SK-N-SH (cell line): ENCODE results near the gene ELANE. TPM values are rescaled to one million over a fixed set of nuclear protein-coding genes. Genes with fewer than 3 reads are reported as not detected.

Source experiments
- CTCF ChIA-PET: fragments of 300-600, 350-600 bp; formaldehyde crosslinking; extraction: SDS; loops from one replicate; lab custom pipeline; 2021; lab: Yijun Ruan, JAX
- POLR2A ChIA-PET: fragments of 350-600 bp; sonication (Branson Sonifier 250); formaldehyde crosslinking; extraction: SDS; loops from one replicate; lab custom pipeline; 2020; ENCODE audit warnings: antibody characterized with exemption, inconsistent platforms; lab: Yijun Ruan, JAX
- DNase-seq: peaks from one replicate; pipeline ENCODE4 v3.0.0; 2012
- H2AFZ ChIP-seq: fragments of 200-600 bp; sonication (generic); 2 replicates; pipeline ENCODE4 v1.8.1; 2016; ENCODE audit warnings: antibody characterized with exemption, mild to moderate bottlenecking, low read depth
- H3F3A ChIP-seq: fragments of 200-600 bp; sonication (generic); replicated peaks from 2 replicates; pipeline ENCODE3; 2016; ENCODE audit warnings: antibody characterized with exemption, mild to moderate bottlenecking; ENCODE audit not compliant: insufficient read depth
- H3K27ac ChIP-seq, 2 experiments: fragments of 200-500 bp in 1 of 2; fragments of 200-600 bp in 1 of 2; sonication (Bioruptor generic) in 1 of 2; sonication (generic), shearing (Covaris generic) in 1 of 2; 2 replicates each; pipeline versions ENCODE4 v1.5.1 to v1.6.1; 2014 to 2016; ENCODE audit warnings: low read depth in 2 of 2, inconsistent platforms in 1 of 2, low read length in 1 of 2, mild to moderate bottlenecking in 1 of 2, mixed read lengths in 1 of 2
- H3K27me3 ChIP-seq: fragments of 200-600 bp; sonication (generic), shearing (Covaris generic); 2 replicates; pipeline ENCODE4 v1.6.1; 2016; ENCODE audit warnings: mixed run types; ENCODE audit not compliant: insufficient read depth
- H3K36me3 ChIP-seq, 2 experiments: fragments of 200-500 bp in 1 of 2; fragments of 200-600 bp in 1 of 2; sonication (Bioruptor generic) in 1 of 2; sonication (generic) in 1 of 2; replicated peaks in 1 of 2; 2 replicates each; pipeline versions ENCODE3 to v1.5.1; 2014 to 2016; ENCODE audit warnings: low read length in 1 of 2, mild to moderate bottlenecking in 1 of 2; ENCODE audit not compliant: insufficient read depth in 2 of 2, control insufficient read depth in 1 of 2
- H3K4me1 ChIP-seq, 2 experiments: fragments of 200-500 bp in 1 of 2; fragments of 200-600 bp in 1 of 2; sonication (Bioruptor generic) in 1 of 2; sonication (generic), shearing (Covaris generic) in 1 of 2; 2 replicates each; pipeline versions ENCODE4 v1.5.1 to v1.6.1; 2014 to 2016; ENCODE audit warnings: low read depth in 1 of 2, low read length in 1 of 2, mixed run types in 1 of 2; ENCODE audit not compliant: insufficient read depth in 2 of 2, control insufficient read depth in 1 of 2
- H3K4me2 ChIP-seq: fragments of 200-600 bp; sonication (generic), shearing (Covaris generic); 2 replicates; pipeline ENCODE4 v1.6.1; 2017; ENCODE audit warnings: mixed run types
- H3K4me3 ChIP-seq, 2 experiments: fragments of 200-500 bp in 1 of 2; fragments of 200-600 bp in 1 of 2; sonication (Bioruptor generic) in 1 of 2; sonication (generic), shearing (Covaris generic) in 1 of 2; 2 replicates each; pipeline versions ENCODE4 v1.5.1 to v1.8.1; 2014 to 2016; ENCODE audit warnings: low read depth in 2 of 2, inconsistent platforms in 1 of 2, low read length in 1 of 2, mild to moderate bottlenecking in 1 of 2, mixed read lengths in 1 of 2, moderate library complexity in 1 of 2
- H3K79me2 ChIP-seq: fragments of 200-600 bp; sonication (generic); 2 replicates; pipeline ENCODE4 v1.8.1; 2017; ENCODE audit warnings: mild to moderate bottlenecking; ENCODE audit not compliant: insufficient read depth
- H3K9ac ChIP-seq: fragments of 200-600 bp; sonication (generic); 2 replicates; pipeline ENCODE4 v1.6.1; 2017; ENCODE audit warnings: mixed run types
- H3K9me2 ChIP-seq: fragments of 200-600 bp; sonication (generic); 2 replicates; pipeline ENCODE4 v1.6.1; 2017; ENCODE audit warnings: mixed run types
- H3K9me3 ChIP-seq: fragments of 200-600 bp; sonication (generic); 2 replicates; pipeline ENCODE4 v1.6.1; 2017; ENCODE audit warnings: mixed run types, mild to moderate bottlenecking, moderate library complexity
- H4K20me1 ChIP-seq: fragments of 200-600 bp; sonication (generic); 2 replicates; pipeline ENCODE4 v1.6.1; 2017; ENCODE audit warnings: mild to moderate bottlenecking, mixed run types; ENCODE audit not compliant: insufficient read depth
- CTCF ChIP-seq: fragments of 200-600 bp; sonication (generic); IDR thresholded peaks from 2 replicates; pipeline ENCODE4 v1.6.1; 2017; ENCODE audit warnings: antibody characterized with exemption, mild to moderate bottlenecking, moderate library complexity
- EZH2phosphoT487 ChIP-seq: fragments of 200-600 bp; sonication (generic); IDR thresholded peaks from 2 replicates; pipeline ENCODE4 v1.6.1; 2017; ENCODE audit warnings: low read depth, mixed run types, mild to moderate bottlenecking, antibody characterized with exemption, moderate library complexity, borderline replicate concordance
- GATA2 ChIP-seq: sonication (generic); formaldehyde crosslinking; IDR thresholded peaks from 2 replicates; pipeline ENCODE4 v1.5.0; 2020; ENCODE audit warnings: mild to moderate bottlenecking, missing genetic modification reagents
- IRF3 ChIP-seq: fragments of 150-350 bp; IDR thresholded peaks from 2 replicates; pipeline ENCODE4 v1.6.1; 2016; ENCODE audit warnings: mild to moderate bottlenecking, low read depth, low read length
- JUND ChIP-seq: IDR thresholded peaks from 2 replicates; pipeline ENCODE4 v1.4.0; 2012
- MAX ChIP-seq: IDR thresholded peaks from 2 replicates; pipeline ENCODE4 v1.4.0; 2012; ENCODE audit warnings: low read depth
- NFIC ChIP-seq: IDR thresholded peaks from 2 replicates; pipeline ENCODE4 v1.4.0; 2012; ENCODE audit warnings: borderline replicate concordance
- POLR2AphosphoS5 ChIP-seq: IDR thresholded peaks from 2 replicates; pipeline ENCODE4 v1.6.1; 2012; ENCODE audit warnings: low read depth, low read length
- RXRA ChIP-seq: IDR thresholded peaks from 2 replicates; pipeline ENCODE4 v1.4.0; 2012; ENCODE audit warnings: low read depth, mild to moderate bottlenecking, borderline replicate concordance
- TAF1 ChIP-seq: IDR thresholded peaks from 2 replicates; pipeline ENCODE4 v1.6.1; 2012; ENCODE audit warnings: low read depth, mild to moderate bottlenecking, low read length, moderate library complexity, borderline replicate concordance
- TCF12 ChIP-seq: IDR thresholded peaks from 2 replicates; pipeline ENCODE4 v1.4.0; 2012
- YY1 ChIP-seq: IDR thresholded peaks from 2 replicates; pipeline ENCODE4 v1.4.0; 2012; ENCODE audit warnings: low read depth, mild to moderate bottlenecking
- WGBS: methylation state at CpG from one replicate; pipeline ENCODE4 v1.1.6; 2017; ENCODE audit warnings: low lambda C conversion rate; 5-methylcytosine and 5-hydroxymethylcytosine counted together
- polyA plus RNA-seq, 3 experiments: library from polyadenylated mRNA; depleted of rRNA; stranded (reverse); fragments of >200 nt; gene quantifications; 2 replicates each; pipeline ENCODE4 v1.2.3, GENCODE V29; 2012
- TF ChIP-seq, protein P1 (sequence below): fragments of 150-350 bp; IDR thresholded peaks from 2 replicates; pipeline ENCODE4 v1.6.1; 2017; ENCODE audit warnings: antibody characterized with exemption, low read length, low read depth, borderline replicate concordance
- TF ChIP-seq, protein P2 (sequence below): IDR thresholded peaks from 2 replicates; pipeline ENCODE4 v1.4.0; 2012; ENCODE audit warnings: low read depth, borderline replicate concordance

ELANE gene
- polyA plus RNA-seq, 1 of the 3 experiments (the other 2 are of a cell fraction): not detected

DNA sequence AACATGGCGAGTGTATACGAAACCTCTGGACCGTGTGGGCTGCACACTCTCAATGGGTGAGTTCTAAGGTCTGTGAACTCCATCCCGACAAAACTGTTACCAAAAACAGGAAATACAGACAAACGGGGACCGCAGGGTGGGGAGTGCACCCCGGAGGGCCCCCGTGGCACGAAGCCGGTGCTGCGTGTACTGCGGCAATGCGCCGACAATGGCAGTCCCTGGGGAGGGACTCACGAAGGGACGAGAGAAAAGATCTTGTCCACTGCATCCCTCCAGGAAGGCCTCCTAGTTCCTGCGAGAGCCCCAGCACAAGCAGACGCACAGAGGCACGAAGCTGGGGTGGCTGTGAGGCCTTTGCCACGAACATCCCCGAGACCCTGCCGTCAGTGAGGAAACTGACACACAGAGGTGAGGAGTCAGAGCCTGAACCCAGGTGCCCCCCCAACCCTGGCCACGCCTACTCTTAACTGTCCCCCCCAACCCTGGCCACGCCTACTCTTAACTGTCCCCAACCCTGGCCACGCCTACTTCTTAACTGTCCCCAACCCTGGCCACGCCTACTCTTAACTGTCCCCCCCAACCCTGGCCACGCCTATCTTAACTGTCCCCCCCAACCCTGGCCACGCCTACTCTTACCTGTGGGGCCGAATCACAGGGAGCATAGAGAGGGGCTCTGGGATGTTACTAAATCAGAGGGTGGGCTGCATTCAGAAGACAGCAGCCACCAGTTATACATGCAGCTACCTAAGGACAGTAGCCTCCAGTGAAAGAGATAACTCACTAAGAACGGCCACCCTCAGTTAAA is 36.7 kb downstream of the ELANE start:
- DNase-seq: no peak
- Histone ChIP-seq H3K9me2 (no peaks in the 10 kb centered on the region), H3K36me3 (peaks cover 4 to 45% of the 10 kb centered on the region in 2 experiments), H3K27ac (no peak overlapping the region; a peak in 1 of 4 replicates), H3F3A (peaks cover 9% of the 10 kb centered on the region), H3K9me3 (no peaks in the 10 kb centered on the region), H3K4me1 (peaks cover 0 to 20% of the 10 kb centered on the region in 2 experiments; a peak in 1 of 4 replicates), H3K4me3 (no peak overlapping the region), H3K9ac (no peak overlapping the region), H2AFZ (no peak overlapping the region), H3K4me2 (no peak overlapping the region), H3K27me3 (no peaks in the 10 kb centered on the region), H3K79me2 (peaks cover 14% of the 10 kb centered on the region), H4K20me1 (no peaks in the 10 kb centered on the region)
- WGBS: 91% methylated on average over 12 of the region's 30 CpGs
- CTCF ChIA-PET: interaction anchor here (0.6 kb wide), 1 partner anchor 361 kb away, joined by 3 read pairs; no protein-coding TSS in a partner anchor
- TF ChIP-seq YY1 (no peak), JUND (no peak), CTCF (no peak), GATA2 (CRISPR knock-in tag) (no peak), TCF12 (no peak), POLR2AphosphoS5 (no peak), EZH2phosphoT487 (no peak), MAX (no peak), NFIC (no peak), TAF1 (no peak), RXRA (no peak), IRF3 (no peak)
- TF ChIP-seq, protein P1, sequence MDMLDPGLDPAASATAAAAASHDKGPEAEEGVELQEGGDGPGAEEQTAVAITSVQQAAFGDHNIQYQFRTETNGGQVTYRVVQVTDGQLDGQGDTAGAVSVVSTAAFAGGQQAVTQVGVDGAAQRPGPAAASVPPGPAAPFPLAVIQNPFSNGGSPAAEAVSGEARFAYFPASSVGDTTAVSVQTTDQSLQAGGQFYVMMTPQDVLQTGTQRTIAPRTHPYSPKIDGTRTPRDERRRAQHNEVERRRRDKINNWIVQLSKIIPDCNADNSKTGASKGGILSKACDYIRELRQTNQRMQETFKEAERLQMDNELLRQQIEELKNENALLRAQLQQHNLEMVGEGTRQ: no peak
- TF ChIP-seq, protein P2, sequence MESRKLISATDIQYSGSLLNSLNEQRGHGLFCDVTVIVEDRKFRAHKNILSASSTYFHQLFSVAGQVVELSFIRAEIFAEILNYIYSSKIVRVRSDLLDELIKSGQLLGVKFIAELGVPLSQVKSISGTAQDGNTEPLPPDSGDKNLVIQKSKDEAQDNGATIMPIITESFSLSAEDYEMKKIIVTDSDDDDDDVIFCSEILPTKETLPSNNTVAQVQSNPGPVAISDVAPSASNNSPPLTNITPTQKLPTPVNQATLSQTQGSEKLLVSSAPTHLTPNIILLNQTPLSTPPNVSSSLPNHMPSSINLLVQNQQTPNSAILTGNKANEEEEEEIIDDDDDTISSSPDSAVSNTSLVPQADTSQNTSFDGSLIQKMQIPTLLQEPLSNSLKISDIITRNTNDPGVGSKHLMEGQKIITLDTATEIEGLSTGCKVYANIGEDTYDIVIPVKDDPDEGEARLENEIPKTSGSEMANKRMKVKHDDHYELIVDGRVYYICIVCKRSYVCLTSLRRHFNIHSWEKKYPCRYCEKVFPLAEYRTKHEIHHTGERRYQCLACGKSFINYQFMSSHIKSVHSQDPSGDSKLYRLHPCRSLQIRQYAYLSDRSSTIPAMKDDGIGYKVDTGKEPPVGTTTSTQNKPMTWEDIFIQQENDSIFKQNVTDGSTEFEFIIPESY: no peak
- POLR2A ChIA-PET: no interaction called here
